D721Med (cell line): ENCODE measurements around the gene ARHGEF16.

Source experiments
- DNase-seq: peaks from one replicate; pipeline ENCODE4 v3.0.0; 2011; ENCODE audit warnings: low spot score; ENCODE audit not compliant: insufficient read length
- FAIRE-seq: peaks from 2 replicates; lab custom pipeline; 2011; peaks lifted over from hg19 to GRCh38; lab: Jason Lieb, UNC
- CTCF ChIP-seq: IDR thresholded peaks from 2 replicates; pipeline ENCODE4 v1.5.1; 2012; ENCODE audit warnings: mild to moderate bottlenecking, control low read depth; ENCODE audit not compliant: insufficient read depth; ENCODE audit errors: missing control alignments

The ARHGEF16 gene

GRCh38 chr1:3494321-3495308 is 40.1 kb downstream of the ARHGEF16 start:
- no peak for FAIRE-seq
- DNase-seq: no peak
- TF ChIP-seq CTCF: no peak

- no peak for TF ChIP-seq CTCF
- DNase-seq (no peak), FAIRE-seq (no peak)
Measured at GRCh38 chr1:3495776-3496745, 41.6 kb downstream of the ARHGEF16 start.

GRCh38 chr1:3496916-3497315 is 42.5 kb downstream of the ARHGEF16 start:
- DNase-seq: no peak
- FAIRE-seq: no peak
- TF ChIP-seq CTCF: no peak

GRCh38 chr1:3497521-3497920 is 43.1 kb downstream of the ARHGEF16 start:
- no peak for TF ChIP-seq CTCF
- FAIRE-seq (no peak), DNase-seq (no peak)

- no peak for DNase-seq
- no peak for TF ChIP-seq CTCF
- FAIRE-seq: no peak
Measured at GRCh38 chr1:3498246-3498930, 43.9 kb downstream of the ARHGEF16 start.

- no peak for DNase-seq
- no peak for FAIRE-seq
- TF ChIP-seq CTCF: no peak
Measured at GRCh38 chr1:3498986-3499385, 44.5 kb downstream of the ARHGEF16 start.
